Measurements from ENCODE around the gene MECP2. TPM values are rescaled to one million over a fixed set of nuclear protein-coding genes. Genes with fewer than 3 reads are reported as not detected.
"Not testable (repeated sequence)": the region's sequence is repeated elsewhere in the genome, so short reads cannot be mapped to it uniquely, and the experiment has no call there.

Gene MECP2
- total RNA-seq (2014; rRNA removed; shearing (Covaris generic)) = 35.1 and 48.3 TPM in 2 replicates

DNA sequence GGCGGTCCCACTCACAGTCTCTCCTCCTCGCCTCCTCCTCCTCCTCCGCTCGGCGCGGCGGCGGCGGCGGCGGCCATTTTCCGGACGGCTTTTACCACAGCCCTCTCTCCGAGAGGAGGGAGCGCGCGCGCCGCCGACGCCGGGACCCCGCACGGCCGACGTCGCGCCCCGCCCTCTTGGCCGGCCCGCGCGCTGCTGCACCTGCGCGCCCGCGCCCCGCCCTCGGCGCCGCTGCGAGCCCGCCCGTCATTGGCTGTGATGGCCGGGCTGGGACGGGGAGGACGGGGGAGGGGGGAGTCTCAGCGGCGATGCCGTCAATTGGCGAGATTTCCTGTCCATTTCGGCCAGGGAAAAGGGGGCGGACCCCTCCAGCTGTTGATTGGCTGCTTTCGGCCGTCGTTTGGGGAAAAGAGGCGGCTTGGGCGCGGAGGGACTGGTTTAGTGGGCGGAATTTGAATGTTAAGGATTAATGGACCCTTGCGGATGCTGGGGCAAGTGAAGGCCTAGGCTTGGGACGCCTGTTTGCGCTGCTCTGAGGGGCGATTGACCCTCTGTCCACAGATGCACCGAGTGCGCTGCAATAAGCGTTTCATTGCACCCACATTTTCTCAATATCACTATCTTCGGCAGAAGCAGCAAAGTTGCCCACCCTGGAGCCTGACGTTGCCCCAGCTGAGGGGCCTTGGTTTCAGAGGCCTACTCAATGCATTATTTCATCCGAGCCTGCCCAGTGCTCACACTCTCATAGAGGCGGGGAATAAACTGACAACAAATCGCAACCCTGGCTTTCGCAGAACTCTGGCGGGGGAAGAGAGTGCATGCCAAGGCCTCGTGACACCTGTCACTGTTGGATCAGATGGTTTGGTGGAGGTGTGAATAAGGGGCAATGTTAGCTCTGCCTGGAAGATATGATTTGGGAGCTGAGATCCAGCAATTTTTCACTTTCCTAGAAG is at the start of gene MECP2:
Gene MECP2 (minus strand): TSS at position 129 of the 953 bp plus-strand sequence.
- DNase-seq (ENCODE audit: low spot score) = peak; percentile 91

GRCh38 chrX:154144010-154144409 is 46.5 kb upstream of the MECP2 start, which contains the start of gene OPN1LW:
OPN1LW (plus strand) TSS chrX:154144243; CDS start chrX:154144284, 41 bp downstream.
- not testable (repeated sequence) for DNase-seq (ENCODE audit: low spot score)

- DNase-seq (ENCODE audit: low spot score) = no peak
These were observed 45.6 kb upstream of the MECP2 start for GRCh38 chrX:154142950-154143745.

DNA sequence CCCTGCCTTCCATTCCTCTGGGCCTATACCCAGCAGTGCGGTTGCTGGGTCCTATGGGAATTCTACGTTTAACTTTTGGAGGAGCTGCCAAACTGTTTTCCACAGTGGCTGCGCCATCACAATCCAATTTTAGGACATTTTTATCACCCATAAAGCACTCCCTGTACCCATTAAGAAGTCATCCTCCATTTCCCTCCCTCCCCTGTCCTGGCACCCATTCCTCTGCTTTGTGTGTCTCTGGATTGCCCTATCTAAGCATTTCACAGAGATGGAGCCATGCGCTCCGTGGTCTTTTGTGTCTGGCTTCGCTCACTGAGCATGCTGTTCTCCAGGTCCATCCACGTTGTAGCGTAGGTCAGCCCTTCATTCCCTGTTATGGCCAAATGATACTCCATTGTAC is 44.9 kb upstream of the MECP2 start:
- no peak for DNase-seq (ENCODE audit: low spot score)

- DNase-seq (ENCODE audit: low spot score) = no peak
These were observed 43.2 kb upstream of the MECP2 start for GRCh38 chrX:154140742-154141141.

- no peak for DNase-seq (ENCODE audit: low spot score)
These were observed 42.7 kb upstream of the MECP2 start for GRCh38 chrX:154140206-154140605.

GRCh38 chrX:154138857-154139256 is 41.3 kb upstream of the MECP2 start:
- DNase-seq (ENCODE audit: low spot score) = no peak

DNA sequence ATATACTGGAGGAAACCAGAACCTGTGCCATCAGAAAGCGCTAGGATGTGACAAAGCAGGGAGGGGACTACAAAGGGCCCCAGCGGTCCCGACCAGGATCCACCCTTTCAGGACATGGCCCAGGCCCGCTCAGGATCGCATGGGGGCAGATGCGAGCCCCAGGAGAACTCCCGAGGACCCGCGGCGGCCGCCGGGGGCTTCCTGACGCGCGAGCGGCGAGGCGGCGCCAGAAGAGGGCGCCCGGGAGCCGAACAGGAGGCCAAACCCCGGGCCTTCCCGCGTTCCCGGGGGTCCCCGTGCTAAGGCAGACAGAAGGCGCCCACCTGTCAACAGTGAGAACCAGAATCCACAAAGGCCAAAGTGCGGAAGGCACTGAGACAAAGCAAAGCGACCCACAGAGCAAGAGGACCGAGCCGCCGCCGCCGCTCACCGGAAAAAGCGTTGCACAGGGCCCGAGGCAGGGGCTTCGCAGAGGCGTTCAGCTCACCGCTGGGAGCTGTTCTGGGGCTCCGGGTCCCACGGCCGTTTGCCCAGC is 39.2 kb upstream of the MECP2 start:
- DNase-seq (ENCODE audit: low spot score) = peak; percentile 35

GRCh38 chrX:154135458-154136229 is 38.1 kb upstream of the MECP2 start:
- DNase-seq (ENCODE audit: low spot score) = no peak

DNA sequence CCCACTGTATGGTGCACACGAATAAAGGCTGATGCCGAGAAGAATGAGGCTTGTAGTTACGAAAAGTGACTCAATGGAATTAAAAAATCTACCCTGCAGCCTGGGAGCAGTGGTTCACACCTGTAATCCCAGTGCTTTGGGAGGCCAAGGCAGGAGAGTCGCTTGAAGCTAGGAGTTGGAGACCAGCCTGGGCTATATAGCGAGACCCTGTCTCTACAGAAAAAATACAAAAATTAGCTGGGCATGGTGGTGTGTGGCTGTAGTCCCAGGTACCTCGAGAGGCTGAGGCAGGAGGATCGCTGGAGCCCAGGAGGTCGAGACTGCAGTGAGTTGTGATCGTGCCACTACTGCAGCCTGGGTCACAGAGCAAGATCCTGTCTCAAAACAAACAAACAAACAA is 34.8 kb upstream of the MECP2 start:
- no peak for DNase-seq (ENCODE audit: low spot score)

- DNase-seq (ENCODE audit: low spot score) = no peak
These were observed 34.4 kb upstream of the MECP2 start for GRCh38 chrX:154131955-154132354.

DNA sequence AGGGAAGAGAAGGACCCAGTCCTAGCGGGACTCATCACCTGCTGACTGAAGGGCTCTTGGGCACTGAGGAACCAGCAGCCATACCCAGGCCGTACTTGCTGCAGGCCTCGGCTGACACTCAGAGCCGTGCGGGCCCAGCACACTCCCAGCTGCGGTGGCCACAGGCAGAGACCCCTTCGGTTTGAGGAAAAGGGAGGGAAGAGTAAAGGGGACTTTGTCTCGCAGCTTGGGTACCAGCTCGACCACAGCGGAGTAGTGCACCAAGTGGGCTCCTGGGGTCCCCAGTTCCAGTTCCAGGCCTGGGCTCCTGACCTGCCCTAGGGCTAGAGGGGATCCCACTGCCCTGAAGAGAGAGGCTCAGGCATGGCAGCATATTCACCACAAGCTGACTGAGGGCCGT is 28.6 kb upstream of the MECP2 start:
- DNase-seq (ENCODE audit: low spot score) = no peak

GRCh38 chrX:154125391-154126040 is 28.0 kb upstream of the MECP2 start:
- DNase-seq (ENCODE audit: low spot score) = no peak

DNA sequence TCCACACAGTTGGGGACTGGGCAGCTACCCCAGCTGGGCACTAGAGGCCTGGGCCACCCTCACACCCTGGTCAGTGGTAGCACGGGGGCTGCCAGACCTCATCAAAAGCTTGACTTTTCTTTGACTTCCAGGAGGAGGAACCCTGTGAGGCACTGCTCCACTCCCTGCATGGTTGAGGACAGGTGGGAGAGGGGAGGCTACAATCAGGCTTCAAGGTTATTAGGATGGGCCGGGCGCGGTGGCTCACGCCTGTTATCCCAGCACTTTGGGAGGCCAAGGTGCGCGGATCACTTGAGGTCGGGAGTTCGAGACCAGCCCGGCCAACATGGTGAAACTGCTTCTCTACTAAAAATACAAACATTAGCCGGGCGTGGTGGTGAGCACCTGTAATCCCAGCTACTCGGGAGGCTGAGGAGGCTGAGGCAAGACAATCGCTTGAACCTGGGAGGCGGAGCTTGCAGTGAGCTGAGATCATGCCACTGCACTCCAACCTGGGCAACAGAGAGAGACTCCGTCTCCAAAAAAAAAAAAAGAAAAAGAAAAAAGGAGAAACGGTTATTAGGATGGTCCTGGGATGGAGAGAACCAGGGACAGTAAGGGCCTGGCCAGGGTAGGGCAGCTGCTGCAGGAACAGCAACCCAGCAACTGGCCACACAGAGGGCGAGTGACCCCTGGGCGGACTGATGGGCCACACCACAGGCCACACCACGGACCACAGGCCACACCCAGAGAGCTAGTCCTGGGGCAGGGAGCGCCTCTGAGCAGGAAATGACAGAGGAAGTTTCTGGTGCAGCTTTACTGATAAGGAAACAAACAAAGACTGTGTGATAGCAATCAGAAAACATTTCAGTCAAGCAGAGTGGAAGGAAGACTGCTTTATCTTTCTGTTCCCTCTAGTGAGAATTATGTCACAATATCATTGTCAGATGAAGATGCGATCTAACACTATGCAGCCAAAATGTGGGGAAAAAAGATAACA is 26.0 kb upstream of the MECP2 start:
- peak; percentile 76 for DNase-seq (ENCODE audit: low spot score)

GRCh38 chrX:154121961-154122360 is 24.4 kb upstream of the MECP2 start:
- DNase-seq (ENCODE audit: low spot score) = no peak

DNA sequence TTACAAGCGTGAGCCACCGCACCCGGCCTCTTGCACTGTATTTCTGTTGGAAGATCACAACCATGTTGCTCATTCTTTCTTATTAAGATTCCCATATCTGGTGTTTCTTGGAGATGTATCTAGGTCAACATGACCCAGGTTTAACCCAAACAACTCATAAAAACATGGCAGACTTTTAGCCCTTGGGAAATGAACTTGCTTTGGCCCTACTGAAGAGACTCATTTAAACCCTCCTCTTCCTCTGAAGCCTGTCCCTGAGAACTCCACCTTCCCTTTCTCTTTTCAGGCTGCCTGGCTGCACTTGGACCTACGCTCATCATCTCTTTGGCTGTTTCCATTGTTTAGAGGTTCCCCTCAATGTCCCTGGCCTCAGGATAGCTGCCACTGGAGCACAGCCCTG is 23.7 kb upstream of the MECP2 start:
- no peak for DNase-seq (ENCODE audit: low spot score)

GRCh38 chrX:154120567-154120966 is 23.1 kb upstream of the MECP2 start:
- DNase-seq (ENCODE audit: low spot score) = no peak

GRCh38 chrX:154117566-154117965 is 20.0 kb upstream of the MECP2 start:
- no peak for DNase-seq (ENCODE audit: low spot score)

- DNase-seq (ENCODE audit: low spot score) = no peak
These were observed 19.1 kb upstream of the MECP2 start for GRCh38 chrX:154116426-154117211.

Data from A172 (cell line).